ENCODE measurements around the gene RCBTB2.

The RCBTB2 gene

GRCh38 chr13:48528720-48529119, 4.2 kb downstream of the RCBTB2 start:
- DNase-seq = no peak

GRCh38 chr13:48527955-48528354, 4.9 kb downstream of the RCBTB2 start:
- no peak for DNase-seq

GRCh38 chr13:48526286-48526685, 6.6 kb downstream of the RCBTB2 start:
- DNase-seq = no peak

GRCh38 chr13:48518083-48518482, 14.8 kb downstream of the RCBTB2 start:
- DNase-seq = no peak

- no peak for DNase-seq
Observed at GRCh38 chr13:48515732-48516131, 17.1 kb downstream of the RCBTB2 start.

GRCh38 chr13:48514793-48515192, 18.1 kb downstream of the RCBTB2 start:
- DNase-seq = no peak

- DNase-seq = no peak
Observed at GRCh38 chr13:48511621-48512230, 21.2 kb downstream of the RCBTB2 start.

- DNase-seq = no peak
Observed at GRCh38 chr13:48510698-48511097, 22.2 kb downstream of the RCBTB2 start.

- no peak for DNase-seq
Observed at GRCh38 chr13:48508011-48508410, 24.9 kb downstream of the RCBTB2 start.

GRCh38 chr13:48507021-48507420, 25.9 kb downstream of the RCBTB2 start:
- DNase-seq = no peak

GRCh38 chr13:48506092-48506701, 26.7 kb downstream of the RCBTB2 start:
- DNase-seq = no peak

GRCh38 chr13:48505597-48506091, 27.2 kb downstream of the RCBTB2 start:
- peak; percentile 32 for DNase-seq

- no peak for DNase-seq
Observed at GRCh38 chr13:48505012-48505411, 27.9 kb downstream of the RCBTB2 start.

- no peak for DNase-seq
Observed at GRCh38 chr13:48504606-48505005, 28.3 kb downstream of the RCBTB2 start.

- DNase-seq = no peak
Observed at GRCh38 chr13:48502601-48503319, 30.1 kb downstream of the RCBTB2 start.

- DNase-seq = no peak
Observed at GRCh38 chr13:48501705-48502104, 31.2 kb downstream of the RCBTB2 start.

- peak; percentile 86 for DNase-seq
Observed at GRCh38 chr13:48500652-48501197, 32.2 kb downstream of the RCBTB2 start.

GRCh38 chr13:48497669-48498068, 35.2 kb downstream of the RCBTB2 start:
- DNase-seq = no peak

- no peak for DNase-seq
Observed at GRCh38 chr13:48496271-48497161, 36.4 kb downstream of the RCBTB2 start.

- no peak for DNase-seq
Observed at GRCh38 chr13:48494874-48495273, 38.0 kb downstream of the RCBTB2 start.

GRCh38 chr13:48493851-48494250, 39.0 kb downstream of the RCBTB2 start:
- DNase-seq = no peak

GRCh38 chr13:48493066-48493765, 39.7 kb downstream of the RCBTB2 start:
- DNase-seq = no peak

All from fibroblast of upper back skin (primary cell).